ENCODE measurements around the gene CUEDC2. TPM values are rescaled to one million over a fixed set of nuclear protein-coding genes. Genes with fewer than 3 reads are reported as not detected.
A peak's percentile ranks its signal among the peaks of the same experiment; 100 is the strongest.

Gene CUEDC2
- total RNA-seq, 1 experiment from 2014 or later = 64.5 TPM

DNA sequence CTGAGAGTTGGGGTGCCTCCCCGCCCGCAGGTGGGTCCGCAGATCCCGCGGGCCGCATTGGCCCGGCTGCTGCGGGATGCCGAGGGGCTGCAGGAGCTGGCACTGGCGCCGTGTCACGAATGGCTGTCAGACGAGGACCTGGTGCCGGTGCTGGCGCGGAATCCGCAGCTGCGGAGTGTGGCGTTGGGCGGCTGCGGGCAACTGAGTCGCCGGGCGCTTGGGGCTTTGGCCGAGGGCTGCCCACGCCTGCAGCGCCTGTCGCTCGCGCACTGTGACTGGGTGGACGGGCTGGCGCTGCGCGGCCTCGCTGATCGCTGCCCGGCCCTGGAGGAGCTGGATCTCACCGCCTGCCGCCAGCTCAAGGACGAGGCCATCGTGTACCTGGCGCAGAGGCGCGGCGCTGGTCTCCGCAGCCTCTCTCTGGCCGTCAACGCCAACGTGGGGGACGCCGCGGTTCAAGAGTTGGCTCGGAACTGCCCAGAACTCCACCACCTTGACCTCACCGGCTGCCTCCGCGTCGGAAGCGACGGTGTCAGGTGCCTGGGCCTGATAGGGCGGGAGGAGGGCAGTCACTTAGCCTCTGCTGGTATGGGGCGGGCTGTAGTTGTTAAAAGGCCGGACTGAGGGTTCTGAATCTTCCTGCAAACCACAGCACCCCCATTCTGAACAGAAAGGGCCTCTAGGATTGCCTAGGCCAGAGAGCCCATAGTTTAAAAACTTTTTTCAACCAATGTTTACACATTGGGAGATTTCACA is 10.4 kb downstream of the CUEDC2 start:
- Mint-ChIP-seq H3K27me3 (ENCODE audit: insufficient read depth, unreplicated experiment) (no peaks in the 10 kb centered on the region), H3K4me1 (ENCODE audit: insufficient read depth, unreplicated experiment) (peaks cover 6% of the 10 kb centered on the region), H3K4me3 (ENCODE audit: unreplicated experiment) (peak overlapping the region; percentile 99), H3K27ac (ENCODE audit: low read depth, unreplicated experiment) (peak overlapping the region; percentile 64), H3K36me3 (ENCODE audit: insufficient read depth, unreplicated experiment) (peaks cover 17% of the 10 kb centered on the region), H3K9me3 (ENCODE audit: unreplicated experiment) (no peaks in the 10 kb centered on the region)
- ChIA-PET POLR2A (interaction anchor here (0.6 to 6.1 kb wide), 25 partner anchors 9 to 1362 kb away, joined by 3 to 119 read pairs (median 5); partner anchors contain the start of genes ACTR1A, C10orf95, CUEDC2 and GBF1), CTCF (interaction anchor here (0.6 to 8.6 kb wide), 25 partner anchors 11 to 474 kb away, joined by 3 to 137 read pairs (median 5); partner anchors contain the start of genes C10orf95, CUEDC2 and NFKB2)
- peak; percentile 63 for DNase-seq (ENCODE audit: unreplicated experiment)
- intact Hi-C loops (cut with micrococcal nuclease) = loop anchor here (1.0 to 10.0 kb wide), 6 partner anchors 19 to 253 kb away; partner anchors contain the start of genes ELOVL3 and NFKB2
- BruUV-seq (replicated peaks) = TSS peak; percentile 64
- no peak for TF ChIP-seq CTCF (IDR thresholded peaks at IDR 0.05; ENCODE audit: unreplicated experiment)

DNA sequence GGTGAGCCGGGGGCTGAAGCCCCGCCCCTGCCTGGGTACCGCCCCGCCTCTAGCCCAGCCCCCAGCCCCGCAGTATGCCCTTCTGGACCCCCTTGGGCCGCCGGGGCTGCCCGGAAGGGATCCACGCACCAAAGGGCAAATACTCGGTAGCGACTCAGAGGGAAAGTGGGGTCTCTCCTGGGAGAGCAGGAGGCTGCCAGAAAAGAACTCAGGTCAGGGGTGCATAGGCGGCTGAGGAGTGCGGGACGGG is 10.9 kb downstream of the CUEDC2 start:
- ChIA-PET POLR2A (interaction anchor here (0.6 to 6.1 kb wide), 21 partner anchors 9 to 1940 kb away, joined by 3 to 119 read pairs (median 6); partner anchors contain the start of genes ACTR1A, C10orf95, CUEDC2 and NFKB2), CTCF (interaction anchor here (0.8 to 8.6 kb wide), 10 partner anchors 11 to 253 kb away, joined by 3 to 137 read pairs (median 7); partner anchors contain the start of genes C10orf95, CUEDC2 and NFKB2)
- no peak for TF ChIP-seq CTCF (IDR thresholded peaks at IDR 0.05; ENCODE audit: unreplicated experiment)
- H3K9me3 Mint-ChIP-seq (ENCODE audit: unreplicated experiment) = no peaks in the 10 kb centered on the region
- peaks cover 1% of the 10 kb centered on the region for H3K27me3 Mint-ChIP-seq (ENCODE audit: insufficient read depth, unreplicated experiment)
- peaks cover 17% of the 10 kb centered on the region for H3K36me3 Mint-ChIP-seq (ENCODE audit: insufficient read depth, unreplicated experiment)
- intact Hi-C loops (cut with micrococcal nuclease) = loop anchor here (2.0 to 10.0 kb wide), 4 partner anchors 19 to 197 kb away; partner anchors contain the start of genes ELOVL3 and NFKB2
- no TSS peak for BruUV-seq (replicated peaks)
- peak overlapping the region; percentile 94 for H3K27ac Mint-ChIP-seq (ENCODE audit: low read depth, unreplicated experiment)
- no peak for DNase-seq (ENCODE audit: unreplicated experiment)
- peaks cover 5% of the 10 kb centered on the region for H3K4me1 Mint-ChIP-seq (ENCODE audit: insufficient read depth, unreplicated experiment)
- H3K4me3 Mint-ChIP-seq (ENCODE audit: unreplicated experiment) = peak overlapping the region; percentile 99

DNA sequence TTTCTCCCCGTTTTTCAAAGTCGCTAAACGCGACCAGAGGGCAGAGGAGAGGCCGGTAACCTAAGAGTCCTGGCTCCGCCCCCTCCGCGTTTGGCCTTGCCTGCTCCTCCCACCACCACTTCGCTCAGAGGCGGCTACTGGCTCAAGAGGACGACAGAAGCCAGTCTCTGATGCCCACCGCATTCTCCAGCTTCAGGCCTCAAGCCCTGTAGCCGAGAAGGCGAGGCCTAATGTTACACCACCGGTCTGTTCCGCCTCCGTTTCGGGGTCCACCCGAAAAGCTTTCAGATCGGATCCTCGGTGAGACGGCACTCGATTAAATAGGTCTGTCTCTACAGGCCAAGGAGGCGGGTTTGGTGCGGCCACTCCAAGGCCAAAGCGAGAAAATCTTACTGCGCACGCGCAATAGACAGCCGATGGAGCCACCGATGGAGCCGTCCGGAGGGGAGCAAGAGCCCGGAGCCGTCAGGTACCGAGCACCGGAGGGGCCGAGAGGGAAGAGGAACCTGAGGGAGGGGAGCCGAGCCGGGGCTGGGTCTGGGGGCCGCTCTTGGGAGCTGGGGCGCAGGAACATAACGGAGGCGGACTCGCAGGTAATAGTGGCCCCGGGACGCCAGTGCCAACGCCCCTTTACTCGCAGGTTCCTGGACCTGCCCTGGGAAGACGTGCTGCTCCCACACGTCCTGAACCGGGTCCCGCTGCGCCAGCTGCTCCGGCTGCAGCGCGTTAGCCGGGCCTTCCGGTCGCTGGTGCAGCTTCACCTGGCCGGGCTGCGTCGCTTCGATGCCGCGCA is 11.5 kb downstream of the CUEDC2 start, which contains the start of gene FBXL15:
Gene FBXL15, plus strand, starts transcription at position 123 of the 793 bp plus-strand sequence. Its CDS starts 294 bp downstream, at position 417.
- no peak for TF ChIP-seq CTCF (IDR thresholded peaks at IDR 0.05; ENCODE audit: unreplicated experiment)
- intact Hi-C loops (cut with micrococcal nuclease) = loop anchor here (2.0 to 10.0 kb wide), 4 partner anchors 18 to 196 kb away; partner anchors contain the start of genes ELOVL3 and NFKB2
- peak; percentile 98 for DNase-seq (ENCODE audit: unreplicated experiment)
- Mint-ChIP-seq H3K27ac (ENCODE audit: low read depth, unreplicated experiment) (peak within 1 kb of the TSS; percentile 94), H3K36me3 (ENCODE audit: insufficient read depth, unreplicated experiment) (peaks cover 17% of the 10 kb centered on the region), H3K9me3 (ENCODE audit: unreplicated experiment) (no peaks in the 10 kb centered on the region), H3K4me3 (ENCODE audit: unreplicated experiment) (peak within 1 kb of the TSS; percentile 99), H3K4me1 (ENCODE audit: insufficient read depth, unreplicated experiment) (peaks cover 5% of the 10 kb centered on the region), H3K27me3 (ENCODE audit: insufficient read depth, unreplicated experiment) (peaks cover 6% of the 10 kb centered on the region)
- no TSS peak for BruUV-seq (replicated peaks)
- POLR2A ChIA-PET = interaction anchor here (0.6 to 6.1 kb wide), 30 partner anchors 8 to 1939 kb away, joined by 3 to 119 read pairs (median 5); partner anchors contain the start of genes ACTR1A, C10orf95, CUEDC2 and GBF1
- CTCF ChIA-PET = interaction anchor here (0.6 to 8.6 kb wide), 16 partner anchors 12 to 330 kb away, joined by 3 to 137 read pairs (median 4); partner anchors contain the start of genes CUEDC2 and NFKB2

All from MCF 10A (cell line).